Stomach (tissue), 4 donors: ENCODE measurements around the gene TLX3.

Experiments used
- EP300 ChIP-seq: sonication (generic); formaldehyde crosslinking; IDR thresholded peaks from one replicate; pipeline ENCODE4 v1.6.1; 2017; ENCODE audit warnings: antibody characterized with exemption
- POLR2A ChIP-seq, 4 donors: fragments of 450-650 bp; IDR thresholded peaks; one replicate each; pipeline ENCODE4 v1.6.1; 2016; ENCODE audit warnings: antibody characterized with exemption in 4 of 4, control low read depth in 2 of 4, mild to moderate bottlenecking in 1 of 4, moderate library complexity in 1 of 4
- POLR2AphosphoS5 ChIP-seq, 3 donors: sonication (generic); formaldehyde crosslinking; IDR thresholded peaks; one replicate each; pipeline ENCODE4 v1.6.1; 2016; ENCODE audit warnings: antibody characterized with exemption in 3 of 3
- TF ChIP-seq, protein P1 (sequence below), 7 experiments: fragments of 450-650 bp in 4 of 7; fragments of 200-600 bp in 3 of 7; sonication (generic) in 3 of 7; IDR thresholded peaks; one replicate each; pipeline ENCODE4 v1.5.1; 2016 to 2019; ENCODE audit warnings: antibody characterized with exemption in 7 of 7, control low read depth in 2 of 7, mild to moderate bottlenecking in 1 of 7

DNA sequence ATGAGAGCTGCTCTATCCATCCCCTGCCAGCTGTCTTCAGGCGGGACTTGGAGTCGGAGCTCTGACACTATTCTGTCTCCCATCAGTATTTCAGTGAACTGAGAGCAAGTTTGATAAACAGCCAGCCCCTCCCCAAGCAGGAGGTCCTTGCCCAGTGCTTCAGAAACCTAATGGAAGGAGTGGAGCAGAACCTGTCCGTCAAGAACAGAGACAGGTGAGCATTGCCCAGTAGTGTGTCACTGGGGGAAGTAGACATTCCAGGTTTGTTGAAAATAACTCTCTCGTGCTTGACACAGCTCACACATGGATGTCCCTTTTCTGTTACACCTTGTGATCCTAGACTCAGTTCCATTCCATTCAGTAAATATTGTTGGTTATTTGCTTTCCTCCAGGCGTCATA, 13.2 kb upstream of the TLX3 start:
- TF ChIP-seq, protein P1, sequence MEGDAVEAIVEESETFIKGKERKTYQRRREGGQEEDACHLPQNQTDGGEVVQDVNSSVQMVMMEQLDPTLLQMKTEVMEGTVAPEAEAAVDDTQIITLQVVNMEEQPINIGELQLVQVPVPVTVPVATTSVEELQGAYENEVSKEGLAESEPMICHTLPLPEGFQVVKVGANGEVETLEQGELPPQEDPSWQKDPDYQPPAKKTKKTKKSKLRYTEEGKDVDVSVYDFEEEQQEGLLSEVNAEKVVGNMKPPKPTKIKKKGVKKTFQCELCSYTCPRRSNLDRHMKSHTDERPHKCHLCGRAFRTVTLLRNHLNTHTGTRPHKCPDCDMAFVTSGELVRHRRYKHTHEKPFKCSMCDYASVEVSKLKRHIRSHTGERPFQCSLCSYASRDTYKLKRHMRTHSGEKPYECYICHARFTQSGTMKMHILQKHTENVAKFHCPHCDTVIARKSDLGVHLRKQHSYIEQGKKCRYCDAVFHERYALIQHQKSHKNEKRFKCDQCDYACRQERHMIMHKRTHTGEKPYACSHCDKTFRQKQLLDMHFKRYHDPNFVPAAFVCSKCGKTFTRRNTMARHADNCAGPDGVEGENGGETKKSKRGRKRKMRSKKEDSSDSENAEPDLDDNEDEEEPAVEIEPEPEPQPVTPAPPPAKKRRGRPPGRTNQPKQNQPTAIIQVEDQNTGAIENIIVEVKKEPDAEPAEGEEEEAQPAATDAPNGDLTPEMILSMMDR (IDR thresholded peaks at IDR 0.05), result no peak
- TF ChIP-seq EP300 (no peak), POLR2A (IDR thresholded peaks at IDR 0.05) (no peak), POLR2AphosphoS5 (IDR thresholded peaks at IDR 0.05) (no peak)
